Chondrocyte (in vitro differentiated cells): ENCODE data around the gene PXYLP1. TPM values are rescaled to one million over a fixed set of nuclear protein-coding genes. Genes with fewer than 3 reads are reported as not detected.

ENCODE experiments used
- DNase-seq: peaks from one replicate; pipeline ENCODE4 v3.0.0; 2021; ENCODE audit warnings: mixed read lengths, low spot score
- H3K27ac Mint-ChIP-seq: one replicate; pipeline ENCODE4 v1.8.0; 2021; ENCODE audit warnings: mild to moderate bottlenecking, moderate library complexity, mixed read lengths; ENCODE audit not compliant: unreplicated experiment
- H3K27me3 Mint-ChIP-seq: 2 replicates; pipeline ENCODE4 v1.8.0; 2021; ENCODE audit warnings: low read depth, mixed read lengths
- H3K36me3 Mint-ChIP-seq: 2 replicates; pipeline ENCODE4 v1.8.0; 2021; ENCODE audit warnings: low read depth, mixed read lengths
- H3K4me1 Mint-ChIP-seq: 2 replicates; pipeline ENCODE4 v1.8.0; 2021; ENCODE audit warnings: low read depth, mild to moderate bottlenecking, mixed read lengths
- H3K4me3 Mint-ChIP-seq: one replicate; pipeline ENCODE4 v1.8.0; 2021; ENCODE audit warnings: mild to moderate bottlenecking, moderate library complexity, mixed read lengths; ENCODE audit not compliant: unreplicated experiment
- H3K9me3 Mint-ChIP-seq: 2 replicates; pipeline ENCODE4 v1.8.0; 2021; ENCODE audit warnings: low read depth, mixed read lengths
- total RNA-seq: library from RNA; stranded (reverse); gene quantifications from 3 replicates; pipeline ENCODE4 v1.2.1, GENCODE V29; 2021
- TF ChIP-seq, protein P1 (sequence below): fragments of 200-600 bp; sonication (generic); IDR thresholded peaks from 2 replicates; pipeline ENCODE4 v1.5.0; 2021; ENCODE audit warnings: antibody characterized with exemption, mild to moderate bottlenecking, moderate library complexity

PXYLP1 gene
- total RNA-seq, 1 donor from 2014 or later: 36.0 TPM

DNA sequence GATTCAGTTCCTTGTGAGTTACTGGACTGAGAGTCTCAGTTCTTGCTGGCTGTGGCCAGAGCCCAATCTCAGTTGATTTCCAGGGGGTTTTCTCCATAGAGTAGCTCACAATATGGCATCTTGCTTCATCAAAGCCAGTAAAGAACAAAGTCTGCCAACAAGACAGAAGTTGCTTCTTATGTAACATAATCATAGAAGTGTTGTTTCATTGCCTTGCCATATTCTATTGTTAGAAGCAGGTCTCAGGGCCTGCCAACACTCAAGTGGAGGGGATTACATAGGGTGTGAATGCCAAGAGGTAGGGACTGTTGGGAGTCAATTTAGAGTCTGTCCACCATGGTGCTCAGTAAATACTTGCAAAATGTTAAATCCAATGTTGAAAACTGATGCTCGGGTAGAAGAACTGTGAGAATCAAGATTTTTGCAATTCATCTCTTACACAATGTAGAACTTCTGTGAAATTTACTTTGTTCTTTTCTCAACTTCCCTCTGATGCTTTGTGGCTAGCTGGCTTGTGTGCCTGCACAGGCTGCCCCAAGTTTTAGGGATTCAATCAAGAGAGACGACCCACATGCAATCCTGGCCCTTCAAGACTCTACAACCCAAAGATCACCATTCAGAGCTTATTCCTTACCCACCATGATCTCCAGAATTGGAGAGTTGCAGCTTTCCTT is 13.3 kb upstream of the PXYLP1 start:
- Mint-ChIP-seq H3K27ac (no peak overlapping the region), H3K36me3 (peaks cover 2% of the 10 kb centered on the region), H3K9me3 (peaks cover 3% of the 10 kb centered on the region), H3K27me3 (no peaks in the 10 kb centered on the region), H3K4me1 (no peaks in the 10 kb centered on the region), H3K4me3 (no peak overlapping the region)
- TF ChIP-seq, protein P1, sequence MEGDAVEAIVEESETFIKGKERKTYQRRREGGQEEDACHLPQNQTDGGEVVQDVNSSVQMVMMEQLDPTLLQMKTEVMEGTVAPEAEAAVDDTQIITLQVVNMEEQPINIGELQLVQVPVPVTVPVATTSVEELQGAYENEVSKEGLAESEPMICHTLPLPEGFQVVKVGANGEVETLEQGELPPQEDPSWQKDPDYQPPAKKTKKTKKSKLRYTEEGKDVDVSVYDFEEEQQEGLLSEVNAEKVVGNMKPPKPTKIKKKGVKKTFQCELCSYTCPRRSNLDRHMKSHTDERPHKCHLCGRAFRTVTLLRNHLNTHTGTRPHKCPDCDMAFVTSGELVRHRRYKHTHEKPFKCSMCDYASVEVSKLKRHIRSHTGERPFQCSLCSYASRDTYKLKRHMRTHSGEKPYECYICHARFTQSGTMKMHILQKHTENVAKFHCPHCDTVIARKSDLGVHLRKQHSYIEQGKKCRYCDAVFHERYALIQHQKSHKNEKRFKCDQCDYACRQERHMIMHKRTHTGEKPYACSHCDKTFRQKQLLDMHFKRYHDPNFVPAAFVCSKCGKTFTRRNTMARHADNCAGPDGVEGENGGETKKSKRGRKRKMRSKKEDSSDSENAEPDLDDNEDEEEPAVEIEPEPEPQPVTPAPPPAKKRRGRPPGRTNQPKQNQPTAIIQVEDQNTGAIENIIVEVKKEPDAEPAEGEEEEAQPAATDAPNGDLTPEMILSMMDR: no peak
- no peak for DNase-seq

DNA sequence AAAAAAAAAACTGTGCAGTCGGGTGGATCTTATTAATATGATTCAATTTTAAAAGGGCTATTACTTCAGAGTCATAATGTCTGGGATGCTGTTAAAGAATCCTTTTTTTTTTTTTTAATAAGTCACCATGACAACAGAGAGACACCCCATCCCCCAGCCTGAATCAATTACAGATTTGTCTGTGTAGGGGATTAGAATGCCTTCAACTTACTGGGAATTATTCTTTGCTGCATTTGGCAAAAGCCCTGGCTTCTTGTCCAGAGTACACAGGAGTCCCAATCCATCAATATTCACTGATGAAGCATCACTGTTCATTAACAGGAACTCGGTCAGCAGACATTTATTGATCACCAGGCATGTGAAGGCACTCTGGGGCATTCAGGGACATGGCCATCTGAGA is 12.7 kb upstream of the PXYLP1 start:
- H3K4me1 Mint-ChIP-seq: no peaks in the 10 kb centered on the region
- no peak for DNase-seq
- TF ChIP-seq, protein P1: no peak
- H3K27ac Mint-ChIP-seq: no peak overlapping the region
- H3K9me3 Mint-ChIP-seq: peaks cover 8% of the 10 kb centered on the region
- no peaks in the 10 kb centered on the region for H3K27me3 Mint-ChIP-seq
- H3K36me3 Mint-ChIP-seq: peaks cover 5% of the 10 kb centered on the region
- H3K4me3 Mint-ChIP-seq: no peak overlapping the region

- Mint-ChIP-seq H3K4me3 (no peak overlapping the region), H3K4me1 (peaks cover 12% of the 10 kb centered on the region), H3K27me3 (no peaks in the 10 kb centered on the region), H3K27ac (no peak overlapping the region), H3K36me3 (peaks cover 3% of the 10 kb centered on the region), H3K9me3 (peaks cover 25% of the 10 kb centered on the region)
- TF ChIP-seq, protein P1: no peak
- DNase-seq: no peak
These were observed 7.9 kb upstream of the PXYLP1 start for GRCh38 chr3:141223673-141224166.

- peaks cover 3% of the 10 kb centered on the region for H3K36me3 Mint-ChIP-seq
- peaks cover 26% of the 10 kb centered on the region for H3K4me1 Mint-ChIP-seq
- DNase-seq: no peak
- peaks cover 25% of the 10 kb centered on the region for H3K9me3 Mint-ChIP-seq
- H3K27ac Mint-ChIP-seq: no peak overlapping the region
- no peaks in the 10 kb centered on the region for H3K27me3 Mint-ChIP-seq
- no peak overlapping the region for H3K4me3 Mint-ChIP-seq
- TF ChIP-seq, protein P1: no peak
These were observed 5.7 kb upstream of the PXYLP1 start for GRCh38 chr3:141225939-141226338.

DNA sequence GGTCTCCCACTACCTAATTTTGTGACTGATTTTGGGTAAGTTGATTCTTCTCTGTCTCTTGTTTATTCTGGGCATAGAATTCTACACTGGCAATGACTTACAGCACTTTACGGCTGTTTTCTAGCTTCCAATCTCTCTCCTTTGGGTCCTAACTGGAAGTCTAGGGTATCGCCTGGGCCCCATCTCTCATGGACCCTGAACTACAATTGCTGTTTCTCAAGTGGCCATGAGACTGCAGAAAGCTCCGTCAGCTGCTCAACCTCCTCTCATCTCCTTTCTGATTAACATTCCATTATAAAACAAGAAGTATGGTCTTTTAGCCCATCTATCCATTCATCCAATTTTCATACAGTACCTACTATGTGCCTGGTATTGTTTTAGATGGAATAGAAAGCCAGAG is 4.4 kb upstream of the PXYLP1 start:
- H3K27me3 Mint-ChIP-seq: no peaks in the 10 kb centered on the region
- H3K36me3 Mint-ChIP-seq: peaks cover 3% of the 10 kb centered on the region
- H3K4me3 Mint-ChIP-seq: no peak overlapping the region
- H3K27ac Mint-ChIP-seq: no peak overlapping the region
- peaks cover 25% of the 10 kb centered on the region for H3K9me3 Mint-ChIP-seq
- H3K4me1 Mint-ChIP-seq: peaks cover 29% of the 10 kb centered on the region
- DNase-seq: no peak
- TF ChIP-seq, protein P1: no peak
